AG20443 (cell line): ENCODE data around the gene KIR3DL3.
"Not testable (repeated sequence)": the region's sequence is repeated elsewhere in the genome, so short reads cannot be mapped to it uniquely, and the experiment has no call there.

Source experiments
- DNase-seq: peaks from one replicate; pipeline ENCODE4 v3.0.0; 2012; ENCODE audit warnings: low spot score, mixed read lengths

KIR3DL3 gene

DNA sequence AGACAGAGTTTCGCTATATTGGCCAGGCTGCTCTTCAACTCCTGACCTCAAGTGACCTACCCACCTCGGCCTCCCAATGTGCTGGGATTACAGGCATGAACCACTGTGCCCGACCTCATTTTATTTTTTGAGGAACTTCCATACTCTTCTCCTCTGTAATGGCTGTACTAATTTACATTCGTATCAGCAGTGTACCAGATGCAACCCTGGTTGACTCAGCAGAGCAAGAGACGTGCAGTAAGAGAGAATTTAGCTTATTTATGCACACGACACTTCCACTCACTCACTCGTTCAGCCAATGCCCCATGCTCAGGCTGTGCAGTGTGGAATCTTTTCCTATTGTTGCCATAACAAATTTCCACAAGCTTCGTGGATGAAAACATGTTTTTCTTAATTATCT is 6.9 kb downstream of the KIR3DL3 start:
- DNase-seq, result no peak

DNA sequence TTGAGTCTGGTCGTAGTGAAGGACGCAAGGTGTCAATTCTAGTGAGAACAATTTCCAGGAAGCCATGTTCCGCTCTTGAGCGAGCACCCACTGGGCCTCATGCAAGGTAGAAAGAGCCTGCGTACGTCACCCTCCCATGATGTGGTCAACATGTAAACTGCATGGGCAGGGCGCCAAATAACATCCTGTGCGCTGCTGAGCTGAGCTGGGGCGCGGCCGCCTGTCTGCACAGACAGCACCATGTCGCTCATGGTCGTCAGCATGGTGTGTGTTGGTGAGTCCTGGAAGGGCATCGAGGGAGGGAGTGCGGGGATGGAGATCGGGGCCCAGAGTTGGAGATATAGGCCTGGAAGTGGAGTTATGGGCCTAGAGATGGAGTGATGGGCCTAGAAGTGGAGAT is 14.1 kb downstream of the KIR3DL3 start, which contains the start of gene KIR2DL3:
KIR2DL3 (plus strand) TSS at position 208 of the 400 bp plus-strand sequence; CDS start at position 241, 33 bp downstream.
- DNase-seq, result not testable (repeated sequence)

- no peak for DNase-seq
These were observed 14.5 kb downstream of the KIR3DL3 start for GRCh38 chr19:54738715-54739114.

- DNase-seq, result no peak
These were observed 15.6 kb downstream of the KIR3DL3 start for GRCh38 chr19:54739587-54740497.

DNA sequence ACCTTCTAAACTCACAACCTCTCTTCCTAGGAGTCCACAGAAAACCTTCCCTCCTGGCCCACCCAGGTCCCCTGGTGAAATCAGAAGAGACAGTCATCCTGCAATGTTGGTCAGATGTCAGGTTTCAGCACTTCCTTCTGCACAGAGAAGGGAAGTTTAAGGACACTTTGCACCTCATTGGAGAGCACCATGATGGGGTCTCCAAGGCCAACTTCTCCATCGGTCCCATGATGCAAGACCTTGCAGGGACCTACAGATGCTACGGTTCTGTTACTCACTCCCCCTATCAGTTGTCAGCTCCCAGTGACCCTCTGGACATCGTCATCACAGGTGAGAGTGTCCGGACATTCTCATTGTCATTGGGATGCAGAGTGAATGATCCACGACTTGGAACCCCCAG is 17.7 kb downstream of the KIR3DL3 start:
- not testable (repeated sequence) for DNase-seq

DNA sequence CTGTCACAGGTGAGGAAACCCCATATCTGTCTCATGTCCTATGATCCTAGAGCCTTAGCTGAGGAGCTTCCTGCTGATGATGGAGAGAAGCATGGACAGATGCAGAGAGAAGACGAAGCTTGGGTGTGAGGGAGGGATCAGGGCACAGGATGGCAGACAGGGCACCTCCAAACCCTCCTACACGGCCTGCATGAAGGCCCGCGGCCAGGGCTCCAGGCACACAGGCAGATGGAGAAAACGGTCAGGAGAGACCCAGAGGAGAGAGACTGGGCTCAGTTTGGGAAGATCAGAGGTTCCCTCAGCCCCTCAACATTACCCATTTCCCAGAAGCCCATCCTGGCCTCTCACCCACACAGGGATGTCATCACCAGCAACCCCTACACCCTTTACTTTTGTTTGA is 19.8 kb downstream of the KIR3DL3 start:
- DNase-seq, result not testable (repeated sequence)

- not testable (repeated sequence) for DNase-seq
These were observed 23.5 kb downstream of the KIR3DL3 start for GRCh38 chr19:54747614-54748322.

DNA sequence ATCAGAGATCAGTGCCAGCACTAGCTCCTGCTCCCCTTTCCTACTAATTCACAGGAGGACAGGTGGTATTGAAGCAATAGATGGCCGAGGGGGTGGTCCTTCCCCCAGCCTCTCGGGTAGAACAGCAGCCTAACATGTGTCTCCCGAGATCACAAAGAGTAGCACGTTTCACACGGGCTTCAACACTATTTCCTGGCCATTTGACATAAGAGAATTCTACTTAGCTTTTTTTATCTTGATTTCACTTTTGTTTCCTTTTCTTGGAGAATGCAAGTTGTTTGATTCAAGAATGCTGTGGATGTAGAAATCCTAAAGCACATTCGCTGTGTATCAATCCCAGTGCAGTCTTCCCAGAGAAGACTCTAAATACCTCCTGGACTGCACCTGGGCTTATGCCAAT is 26.0 kb downstream of the KIR3DL3 start:
- not testable (repeated sequence) for DNase-seq

DNA sequence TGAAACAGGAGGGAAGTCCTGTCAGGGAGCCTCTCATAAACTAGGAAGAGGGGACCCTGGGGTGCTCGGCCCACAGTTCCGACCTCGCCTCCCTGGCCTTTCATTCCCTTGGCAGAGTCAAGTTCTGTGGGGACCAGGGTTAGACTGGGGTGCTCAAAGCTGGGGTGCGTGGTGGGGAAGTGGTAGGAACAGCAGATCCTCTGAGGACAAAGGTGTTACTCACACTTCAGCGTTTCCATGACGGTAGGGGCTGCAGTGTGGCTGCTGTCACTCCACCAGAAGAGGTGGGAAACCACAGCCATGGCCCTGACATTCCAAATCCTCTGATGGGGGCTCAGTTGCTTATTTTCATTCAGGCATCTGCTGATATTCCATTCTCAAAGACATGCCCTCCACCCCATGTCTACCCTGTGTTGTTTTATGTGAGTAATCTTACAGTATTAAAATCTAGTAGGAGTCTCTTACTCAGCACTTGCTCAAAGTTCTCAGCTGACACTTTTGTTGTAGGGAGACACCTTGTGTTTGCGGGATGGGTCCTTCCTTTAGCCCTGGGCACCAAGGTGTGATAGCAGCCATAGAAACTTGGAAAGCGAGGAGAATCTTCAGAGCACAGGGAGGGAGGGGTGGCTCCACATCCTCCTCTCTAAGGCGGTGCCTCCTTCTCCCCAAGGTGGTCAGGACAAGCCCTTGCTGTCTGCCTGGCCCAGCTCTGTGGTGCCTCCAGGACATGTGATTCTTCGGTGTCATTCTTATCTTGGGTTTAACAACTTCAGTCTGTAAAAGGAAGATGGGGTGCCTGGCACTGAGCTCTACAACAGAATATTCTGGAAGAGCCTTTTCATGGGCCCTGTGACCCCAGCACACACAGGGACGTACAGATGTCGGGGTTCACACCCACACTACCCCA is 32.2 kb downstream of the KIR3DL3 start:
- DNase-seq, result not testable (repeated sequence)

DNA sequence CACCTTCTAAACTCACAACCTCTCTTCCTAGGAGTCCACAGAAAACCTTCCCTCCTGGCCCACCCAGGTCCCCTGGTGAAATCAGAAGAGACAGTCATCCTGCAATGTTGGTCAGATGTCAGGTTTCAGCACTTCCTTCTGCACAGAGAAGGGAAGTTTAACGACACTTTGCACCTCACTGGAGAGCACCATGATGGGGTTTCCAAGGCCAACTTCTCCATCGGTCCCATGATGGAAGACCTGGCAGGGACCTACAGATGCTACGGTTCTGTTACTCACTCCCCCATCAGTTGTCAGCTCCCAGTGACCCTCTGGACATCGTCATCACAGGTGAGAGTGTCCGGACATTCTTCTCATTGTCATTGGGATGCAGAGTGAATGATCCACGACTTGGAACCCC is 34.3 kb downstream of the KIR3DL3 start:
- DNase-seq, result not testable (repeated sequence)

DNA sequence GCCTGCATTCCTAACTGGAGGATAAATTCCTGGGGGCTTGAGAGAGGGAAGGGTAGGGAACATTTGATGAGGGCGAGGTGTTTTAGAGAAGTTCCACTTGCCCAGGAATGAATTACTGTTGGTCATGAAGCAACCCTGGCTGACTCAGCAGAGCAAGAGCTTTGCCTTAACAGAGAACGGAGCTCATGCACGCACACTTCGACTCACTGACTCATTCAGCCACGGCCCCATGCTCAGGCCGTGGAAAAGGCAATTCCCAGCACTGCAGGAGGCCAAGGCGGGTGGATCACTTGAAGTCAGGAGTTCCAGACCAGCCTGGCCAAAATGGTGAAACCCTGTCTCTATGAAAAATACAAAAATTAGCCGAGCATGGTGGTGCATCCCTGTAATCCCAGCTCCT is 40.0 kb downstream of the KIR3DL3 start:
- not testable (repeated sequence) for DNase-seq

DNA sequence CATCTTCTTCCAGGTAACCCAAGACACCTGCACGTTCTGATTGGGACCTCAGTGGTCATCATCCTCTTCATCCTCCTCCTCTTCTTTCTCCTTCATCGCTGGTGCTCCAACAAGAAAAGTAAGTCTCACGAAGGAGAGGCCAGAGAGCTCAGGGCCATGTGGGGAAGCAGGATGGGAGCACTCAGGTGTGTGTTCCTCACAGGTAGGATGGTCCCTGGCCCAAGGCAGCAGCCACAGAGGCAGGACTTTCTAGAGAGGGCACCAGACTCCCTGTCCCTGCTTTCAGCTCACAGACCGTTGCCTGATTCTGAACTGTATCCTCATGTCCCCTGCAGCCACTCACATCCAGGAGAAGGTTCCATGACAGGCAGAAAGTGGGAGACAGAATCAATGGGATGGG is 42.2 kb downstream of the KIR3DL3 start:
- not testable (repeated sequence) for DNase-seq

GRCh38 chr19:54769646-54770045 is 45.4 kb downstream of the KIR3DL3 start, which contains the start of gene KIR2DL1:
Gene KIR2DL1, plus strand, starts transcription at chr19:54769793. Its CDS starts 58 bp downstream, at chr19:54769851.
- DNase-seq, result not testable (repeated sequence)

DNA sequence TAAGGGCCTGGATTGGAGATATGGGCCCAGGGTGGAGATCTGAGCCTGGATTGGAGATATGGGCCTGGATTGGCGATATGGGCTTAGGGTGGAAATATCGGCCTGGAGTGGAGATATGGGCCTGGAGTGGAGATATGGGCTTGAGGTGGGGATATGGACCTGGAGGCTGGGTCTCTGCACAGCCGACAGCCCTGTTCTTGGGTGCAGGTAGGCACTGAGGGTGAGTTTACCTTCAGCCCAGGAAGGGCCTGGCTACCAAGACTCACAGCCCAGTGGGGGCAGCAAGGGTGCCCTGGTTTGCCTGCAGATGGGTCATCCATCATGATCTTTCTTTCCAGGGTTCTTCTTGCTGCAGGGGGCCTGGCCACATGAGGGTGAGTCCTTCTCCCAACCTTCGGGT is 46.3 kb downstream of the KIR3DL3 start:
- DNase-seq, result not testable (repeated sequence)

- not testable (repeated sequence) for DNase-seq
These were observed 47.0 kb downstream of the KIR3DL3 start for GRCh38 chr19:54771018-54771960.

DNA sequence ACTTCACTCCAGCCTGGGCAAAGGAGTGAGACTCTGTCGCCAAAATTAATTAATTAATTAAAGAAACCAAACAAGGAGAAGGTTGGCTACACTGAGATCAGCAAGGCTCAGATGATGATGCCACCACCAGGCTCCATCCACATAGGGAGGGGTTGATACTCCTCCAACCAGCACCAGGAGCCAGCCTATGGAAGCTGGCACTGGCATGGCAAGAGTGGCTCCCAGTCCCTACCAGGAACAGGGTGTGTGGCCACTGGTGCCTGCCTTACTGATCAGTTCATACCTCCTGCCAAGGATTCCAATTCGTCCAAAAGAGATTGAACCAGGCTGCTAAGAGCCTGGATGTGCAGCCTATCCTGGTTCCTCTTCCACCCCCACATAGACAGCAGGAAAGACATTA is 48.4 kb downstream of the KIR3DL3 start:
- DNase-seq, result not testable (repeated sequence)

DNA sequence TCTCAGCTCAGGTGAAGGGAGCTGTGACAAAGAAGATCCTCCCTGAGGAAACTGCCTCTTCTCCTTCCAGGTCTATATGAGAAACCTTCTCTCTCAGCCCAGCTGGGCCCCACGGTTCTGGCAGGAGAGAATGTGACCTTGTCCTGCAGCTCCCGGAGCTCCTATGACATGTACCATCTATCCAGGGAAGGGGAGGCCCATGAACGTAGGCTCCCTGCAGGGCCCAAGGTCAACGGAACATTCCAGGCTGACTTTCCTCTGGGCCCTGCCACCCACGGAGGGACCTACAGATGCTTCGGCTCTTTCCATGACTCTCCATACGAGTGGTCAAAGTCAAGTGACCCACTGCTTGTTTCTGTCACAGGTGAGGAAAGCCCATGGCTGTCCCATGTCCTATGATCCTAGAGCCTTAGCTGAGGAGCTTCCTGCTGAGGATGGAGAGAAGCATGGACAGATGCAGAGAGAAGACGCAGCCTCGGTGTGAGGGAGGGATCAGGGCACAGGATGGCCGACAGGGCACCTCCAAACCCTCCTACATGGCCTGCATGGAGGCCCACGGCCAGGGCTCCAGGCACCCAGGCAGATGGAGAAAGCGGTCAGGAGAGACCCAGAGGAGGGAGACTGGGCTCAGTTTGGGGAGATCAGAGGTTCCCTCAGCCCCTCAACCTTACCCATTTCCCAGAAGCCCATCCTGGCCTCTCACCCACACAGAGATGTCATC is 51.0 kb downstream of the KIR3DL3 start:
- DNase-seq, result not testable (repeated sequence)

- DNase-seq, result not testable (repeated sequence)
These were observed 51.6 kb downstream of the KIR3DL3 start for GRCh38 chr19:54775830-54776229.

- DNase-seq, result not testable (repeated sequence)
These were observed 53.6 kb downstream of the KIR3DL3 start for GRCh38 chr19:54777851-54778250.

- DNase-seq, result not testable (repeated sequence)
These were observed 54.7 kb downstream of the KIR3DL3 start for GRCh38 chr19:54778896-54779295.
